GM23248 (cell line): ENCODE measurements around the gene RPL41.

Experiments
- EZH2 ChIP-seq: fragments of 200-600 bp; sonication (generic); IDR thresholded peaks from 2 replicates; pipeline ENCODE4 v1.6.1; 2018; ENCODE audit warnings: antibody characterized with exemption, mild to moderate bottlenecking; ENCODE audit not compliant: insufficient read depth, poor library complexity, severe bottlenecking
- EZH2phosphoT487 ChIP-seq: fragments of 200-600 bp; sonication (generic); IDR thresholded peaks from 2 replicates; pipeline ENCODE4 v1.6.1; 2018; ENCODE audit warnings: antibody characterized with exemption, moderate library complexity, mild to moderate bottlenecking, low read depth; ENCODE audit not compliant: insufficient read depth

DNA sequence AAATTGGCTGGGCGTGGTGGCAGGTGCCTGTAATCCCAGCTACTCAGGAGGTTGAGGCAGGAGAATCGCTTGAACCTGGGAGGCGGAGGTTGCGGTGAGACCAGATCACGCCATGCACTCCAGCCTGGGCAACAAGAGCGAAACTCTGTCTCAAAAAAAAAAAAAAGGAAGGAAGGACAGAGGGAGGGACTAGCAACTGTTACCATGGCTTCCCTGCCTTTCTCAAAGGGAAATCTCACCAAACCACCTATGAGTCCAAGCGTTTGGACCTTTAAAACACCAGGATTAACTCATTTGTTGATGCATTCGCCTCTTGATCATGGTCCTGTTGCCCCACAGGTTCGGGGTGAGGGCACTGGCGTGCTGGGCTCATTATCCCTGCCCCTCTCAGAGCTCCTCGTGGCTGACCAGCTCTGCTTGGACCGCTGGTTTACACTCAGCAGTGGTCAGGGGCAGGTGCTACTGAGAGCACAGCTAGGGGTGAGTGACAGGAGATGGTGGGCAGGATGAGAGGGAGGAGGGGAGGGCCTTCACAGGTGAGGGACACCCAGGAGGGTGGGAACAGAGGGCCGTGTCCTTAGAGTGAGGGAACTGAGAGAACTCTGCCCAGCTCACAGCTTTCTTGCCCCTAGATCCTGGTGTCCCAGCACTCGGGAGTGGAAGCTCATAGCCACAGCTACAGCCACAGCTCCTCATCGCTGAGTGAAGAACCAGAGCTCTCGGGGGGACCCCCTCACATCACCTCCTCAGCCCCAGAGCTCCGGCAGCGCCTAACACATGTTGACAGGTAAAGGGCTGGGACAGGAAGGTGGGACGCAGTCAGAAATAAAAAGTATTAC is 25.7 kb downstream of the RPL41 start:
- no peak for TF ChIP-seq EZH2
- TF ChIP-seq EZH2phosphoT487 = no peak
